ENCODE measurements around the gene SRSF3. TPM values are rescaled to one million over a fixed set of nuclear protein-coding genes. Genes with fewer than 3 reads are reported as not detected.

SRSF3 gene
- total RNA-seq, 2 experiments from 2014 or later = 550 to 556 TPM

- H3K9me3 Mint-ChIP-seq = no peaks in the 10 kb centered on the region
- TF ChIP-seq, protein P1, sequence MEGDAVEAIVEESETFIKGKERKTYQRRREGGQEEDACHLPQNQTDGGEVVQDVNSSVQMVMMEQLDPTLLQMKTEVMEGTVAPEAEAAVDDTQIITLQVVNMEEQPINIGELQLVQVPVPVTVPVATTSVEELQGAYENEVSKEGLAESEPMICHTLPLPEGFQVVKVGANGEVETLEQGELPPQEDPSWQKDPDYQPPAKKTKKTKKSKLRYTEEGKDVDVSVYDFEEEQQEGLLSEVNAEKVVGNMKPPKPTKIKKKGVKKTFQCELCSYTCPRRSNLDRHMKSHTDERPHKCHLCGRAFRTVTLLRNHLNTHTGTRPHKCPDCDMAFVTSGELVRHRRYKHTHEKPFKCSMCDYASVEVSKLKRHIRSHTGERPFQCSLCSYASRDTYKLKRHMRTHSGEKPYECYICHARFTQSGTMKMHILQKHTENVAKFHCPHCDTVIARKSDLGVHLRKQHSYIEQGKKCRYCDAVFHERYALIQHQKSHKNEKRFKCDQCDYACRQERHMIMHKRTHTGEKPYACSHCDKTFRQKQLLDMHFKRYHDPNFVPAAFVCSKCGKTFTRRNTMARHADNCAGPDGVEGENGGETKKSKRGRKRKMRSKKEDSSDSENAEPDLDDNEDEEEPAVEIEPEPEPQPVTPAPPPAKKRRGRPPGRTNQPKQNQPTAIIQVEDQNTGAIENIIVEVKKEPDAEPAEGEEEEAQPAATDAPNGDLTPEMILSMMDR (IDR thresholded peaks at IDR 0.05) = no peak
- Histone ChIP-seq H3K27ac (ENCODE audit: low read depth in 1 of 2, low read length in 2 of 2) (no peak overlapping the region), H3K27me3 (ENCODE audit: control insufficient read depth in 1 of 2, insufficient read depth in 2 of 2, low read length in 2 of 2) (no peaks in the 10 kb centered on the region), H3K36me3 (ENCODE audit: insufficient read depth, low read length) (no peaks in the 10 kb centered on the region), H3K9me3 (ENCODE audit: control insufficient read depth in 1 of 2, insufficient read depth in 1 of 2, low read length in 2 of 2) (no peaks in the 10 kb centered on the region), H3K4me3 (ENCODE audit: low read length) (no peak overlapping the region), H3K4me1 (ENCODE audit: insufficient read depth, low read length) (peaks cover 12% of the 10 kb centered on the region)
- ChIA-PET POLR2A (no interaction called here), CTCF (no interaction called here)
- no peaks in the 10 kb centered on the region for H3K27me3 Mint-ChIP-seq
- H3K27ac Mint-ChIP-seq = no peak overlapping the region
- no peak overlapping the region for H3K4me3 Mint-ChIP-seq
- no peak for ATAC-seq (ENCODE audit: poor library complexity)
- peaks cover 6% of the 10 kb centered on the region for H3K4me1 Mint-ChIP-seq (ENCODE audit: low read depth)
- no peak for DNase-seq
- intact Hi-C loops (cut with DNase I, micrococcal nuclease) = loop anchor here in 1 of 2 experiments (10.0 kb wide), 1 partner anchor 387 kb away; no protein-coding TSS in a partner anchor
- no peaks in the 10 kb centered on the region for H3K36me3 Mint-ChIP-seq (ENCODE audit: low read depth)
These were observed 33.7 kb downstream of the SRSF3 start for GRCh38 chr6:36627801-36628246.

DNA sequence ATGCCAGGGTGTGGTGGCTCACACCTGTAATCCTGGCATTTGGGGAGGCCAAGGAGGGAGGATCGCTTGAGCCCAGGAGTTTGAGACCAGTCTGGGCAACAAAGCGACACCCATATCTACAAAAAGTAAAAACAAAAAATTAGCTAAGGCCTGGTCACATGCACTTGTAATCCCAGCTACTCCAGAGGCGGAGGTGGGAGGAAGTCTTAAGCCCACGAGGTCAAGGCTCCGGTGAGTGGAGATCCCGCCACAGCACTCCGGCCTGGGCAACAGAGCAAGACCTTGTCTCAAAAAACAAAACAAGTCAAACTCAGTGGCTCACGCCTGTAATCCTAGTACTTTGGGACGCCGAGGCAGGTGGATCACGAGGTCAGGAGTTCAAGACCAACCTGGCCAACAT is 35.6 kb downstream of the SRSF3 start:
- ChIA-PET POLR2A (no interaction called here), CTCF (interaction anchor here (1.7 kb wide), 1 partner anchor 15 kb away, joined by 5 read pairs; no protein-coding TSS in a partner anchor)
- H3K4me1 Mint-ChIP-seq (ENCODE audit: low read depth) = no peaks in the 10 kb centered on the region
- intact Hi-C loops (cut with DNase I, micrococcal nuclease) = loop anchor here in 1 of 2 experiments (10.0 kb wide), 1 partner anchor 385 kb away; no protein-coding TSS in a partner anchor
- H3K36me3 Mint-ChIP-seq (ENCODE audit: low read depth) = no peaks in the 10 kb centered on the region
- H3K27me3 ChIP-seq (ENCODE audit: control insufficient read depth in 1 of 2, insufficient read depth in 2 of 2, low read length in 2 of 2) = no peaks in the 10 kb centered on the region
- no peak overlapping the region for H3K27ac ChIP-seq (ENCODE audit: low read depth in 1 of 2, low read length in 2 of 2)
- TF ChIP-seq, protein P1 (IDR thresholded peaks at IDR 0.05) = no peak
- no peaks in the 10 kb centered on the region for H3K36me3 ChIP-seq (ENCODE audit: insufficient read depth, low read length)
- H3K27ac Mint-ChIP-seq = no peak overlapping the region
- H3K4me3 Mint-ChIP-seq = no peak overlapping the region
- H3K9me3 Mint-ChIP-seq = no peaks in the 10 kb centered on the region
- no peak for DNase-seq
- no peak overlapping the region for H3K4me3 ChIP-seq (ENCODE audit: low read length)
- H3K4me1 ChIP-seq (ENCODE audit: insufficient read depth, low read length) = no peaks in the 10 kb centered on the region
- no peaks in the 10 kb centered on the region for H3K9me3 ChIP-seq (ENCODE audit: control insufficient read depth in 1 of 2, insufficient read depth in 1 of 2, low read length in 2 of 2)
- ATAC-seq (ENCODE audit: poor library complexity) = no peak
- H3K27me3 Mint-ChIP-seq = no peaks in the 10 kb centered on the region

DNA sequence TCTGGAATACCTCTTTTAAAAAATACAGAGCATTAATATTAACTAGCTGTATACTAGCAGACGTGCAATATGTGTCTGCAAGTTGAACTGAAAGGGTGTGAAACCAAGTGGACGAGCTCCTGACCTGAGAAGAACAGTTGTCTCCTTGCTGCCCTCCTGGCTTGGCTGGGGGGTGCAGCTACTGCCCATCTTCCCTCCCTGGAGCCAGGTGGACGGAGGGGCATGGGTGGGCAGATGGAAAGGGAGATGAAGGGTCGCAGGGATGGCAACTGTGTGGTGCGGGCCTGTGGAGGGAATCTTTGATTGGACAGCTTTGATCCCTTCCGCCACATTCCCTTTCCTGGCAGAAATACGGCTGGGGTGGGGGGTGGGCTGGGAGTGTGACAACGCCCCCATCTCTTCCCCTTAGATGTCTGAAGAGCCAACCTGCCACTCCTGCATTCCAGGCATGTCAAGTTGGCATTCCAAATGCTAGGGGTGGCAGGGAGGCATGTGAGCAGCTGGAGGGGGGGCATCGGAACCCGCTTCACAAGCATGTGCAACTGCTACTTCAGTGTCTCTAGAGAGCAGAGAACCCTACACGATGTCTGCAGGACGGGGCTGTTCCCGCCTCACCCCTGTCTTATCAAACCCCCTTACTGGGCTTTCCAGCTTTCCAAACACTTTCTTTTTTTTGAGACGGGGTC is 37.3 kb downstream of the SRSF3 start:
- TF ChIP-seq, protein P1 (IDR thresholded peaks at IDR 0.05) = no peak
- H3K27me3 ChIP-seq (ENCODE audit: control insufficient read depth in 1 of 2, insufficient read depth in 2 of 2, low read length in 2 of 2) = no peaks in the 10 kb centered on the region
- no peak overlapping the region for H3K4me3 ChIP-seq (ENCODE audit: low read length)
- ChIA-PET POLR2A (interaction anchor here (0.6 kb wide), 1 partner anchor 224 kb away, joined by 3 read pairs; no protein-coding TSS in a partner anchor), CTCF (no interaction called here)
- Mint-ChIP-seq H3K36me3 (ENCODE audit: low read depth) (no peaks in the 10 kb centered on the region), H3K4me1 (ENCODE audit: low read depth) (no peaks in the 10 kb centered on the region), H3K27me3 (no peaks in the 10 kb centered on the region), H3K4me3 (no peak overlapping the region), H3K9me3 (no peaks in the 10 kb centered on the region), H3K27ac (no peak overlapping the region)
- DNase-seq (no peak), ATAC-seq (ENCODE audit: poor library complexity) (no peak)
- no peaks in the 10 kb centered on the region for H3K9me3 ChIP-seq (ENCODE audit: control insufficient read depth in 1 of 2, insufficient read depth in 1 of 2, low read length in 2 of 2)
- intact Hi-C loops (cut with DNase I, micrococcal nuclease) = no loop called here
- no peaks in the 10 kb centered on the region for H3K4me1 ChIP-seq (ENCODE audit: insufficient read depth, low read length)
- H3K36me3 ChIP-seq (ENCODE audit: insufficient read depth, low read length) = no peaks in the 10 kb centered on the region
- no peak overlapping the region for H3K27ac ChIP-seq (ENCODE audit: low read depth in 1 of 2, low read length in 2 of 2)
